Gastrocnemius medialis (tissue), 4 donors: Measurements from ENCODE around the gene ZBTB47.

Experiments used
- POLR2A ChIP-seq, 2 donors: fragments of 450-650 bp; IDR thresholded peaks; one replicate each; pipeline ENCODE4 v1.6.1; 2017; ENCODE audit warnings: antibody characterized with exemption in 2 of 2, mild to moderate bottlenecking in 2 of 2, moderate library complexity in 2 of 2
- TF ChIP-seq, protein P1 (sequence below), 5 experiments: fragments of 450-650 bp in 3 of 5; fragments of 200-600 bp in 2 of 5; sonication (generic) in 2 of 5; IDR thresholded peaks in 4 of 5; conservative IDR thresholded peaks in 1 of 5; 1 replicate in 4 of 5; 2 replicates in 1 of 5; pipeline ENCODE4 v1.5.1; 2016 to 2019; ENCODE audit warnings: antibody characterized with exemption in 5 of 5, mild to moderate bottlenecking in 3 of 5, moderate library complexity in 3 of 5

- TF ChIP-seq, protein P1, sequence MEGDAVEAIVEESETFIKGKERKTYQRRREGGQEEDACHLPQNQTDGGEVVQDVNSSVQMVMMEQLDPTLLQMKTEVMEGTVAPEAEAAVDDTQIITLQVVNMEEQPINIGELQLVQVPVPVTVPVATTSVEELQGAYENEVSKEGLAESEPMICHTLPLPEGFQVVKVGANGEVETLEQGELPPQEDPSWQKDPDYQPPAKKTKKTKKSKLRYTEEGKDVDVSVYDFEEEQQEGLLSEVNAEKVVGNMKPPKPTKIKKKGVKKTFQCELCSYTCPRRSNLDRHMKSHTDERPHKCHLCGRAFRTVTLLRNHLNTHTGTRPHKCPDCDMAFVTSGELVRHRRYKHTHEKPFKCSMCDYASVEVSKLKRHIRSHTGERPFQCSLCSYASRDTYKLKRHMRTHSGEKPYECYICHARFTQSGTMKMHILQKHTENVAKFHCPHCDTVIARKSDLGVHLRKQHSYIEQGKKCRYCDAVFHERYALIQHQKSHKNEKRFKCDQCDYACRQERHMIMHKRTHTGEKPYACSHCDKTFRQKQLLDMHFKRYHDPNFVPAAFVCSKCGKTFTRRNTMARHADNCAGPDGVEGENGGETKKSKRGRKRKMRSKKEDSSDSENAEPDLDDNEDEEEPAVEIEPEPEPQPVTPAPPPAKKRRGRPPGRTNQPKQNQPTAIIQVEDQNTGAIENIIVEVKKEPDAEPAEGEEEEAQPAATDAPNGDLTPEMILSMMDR (IDR thresholded peaks at IDR 0.05 in 4 of 5, conservative IDR thresholded peaks at IDR 0.05 in 1 of 5), result no peak
- TF ChIP-seq POLR2A (IDR thresholded peaks at IDR 0.05), result no peak
Observed at GRCh38 chr3:42640129-42640528, 13.4 kb upstream of the ZBTB47 start.
